HG02884 (cell line): ENCODE results near the gene FZD4.
"Not testable (repeated sequence)": the region's sequence is repeated elsewhere in the genome, so short reads cannot be mapped to it uniquely, and the experiment has no call there.

Source experiments
- ATAC-seq: cut with Tn5 transposase; IDR thresholded peaks from one replicate; pipeline ENCODE4 v1.9.1; 2021; ENCODE audit warnings: mild to moderate bottlenecking, moderate library complexity; ENCODE audit not compliant: unreplicated experiment

The FZD4 gene

DNA sequence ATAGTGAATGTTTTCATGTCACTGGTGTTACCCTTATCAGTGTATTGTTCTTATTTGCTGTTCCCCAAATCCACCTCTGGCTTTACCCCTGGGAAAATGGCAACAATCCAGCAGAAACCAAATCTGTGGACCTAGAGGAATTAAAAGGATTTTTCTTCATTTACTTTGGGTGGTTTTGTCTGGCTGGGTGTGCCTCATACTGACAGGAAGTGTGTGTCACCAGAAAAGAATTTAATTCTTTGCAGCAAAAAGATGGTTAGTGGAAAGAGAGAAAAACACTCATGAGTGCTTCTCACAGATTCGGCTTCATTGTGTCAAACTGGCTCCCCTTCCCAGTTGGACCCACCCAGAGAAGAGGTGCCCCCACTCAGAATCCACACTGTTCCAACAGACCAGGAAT is 38.9 kb downstream of the FZD4 start:
- no peak for ATAC-seq

- not testable (repeated sequence) for ATAC-seq
Measured at GRCh38 chr11:86915850-86916249, 39.3 kb downstream of the FZD4 start.

DNA sequence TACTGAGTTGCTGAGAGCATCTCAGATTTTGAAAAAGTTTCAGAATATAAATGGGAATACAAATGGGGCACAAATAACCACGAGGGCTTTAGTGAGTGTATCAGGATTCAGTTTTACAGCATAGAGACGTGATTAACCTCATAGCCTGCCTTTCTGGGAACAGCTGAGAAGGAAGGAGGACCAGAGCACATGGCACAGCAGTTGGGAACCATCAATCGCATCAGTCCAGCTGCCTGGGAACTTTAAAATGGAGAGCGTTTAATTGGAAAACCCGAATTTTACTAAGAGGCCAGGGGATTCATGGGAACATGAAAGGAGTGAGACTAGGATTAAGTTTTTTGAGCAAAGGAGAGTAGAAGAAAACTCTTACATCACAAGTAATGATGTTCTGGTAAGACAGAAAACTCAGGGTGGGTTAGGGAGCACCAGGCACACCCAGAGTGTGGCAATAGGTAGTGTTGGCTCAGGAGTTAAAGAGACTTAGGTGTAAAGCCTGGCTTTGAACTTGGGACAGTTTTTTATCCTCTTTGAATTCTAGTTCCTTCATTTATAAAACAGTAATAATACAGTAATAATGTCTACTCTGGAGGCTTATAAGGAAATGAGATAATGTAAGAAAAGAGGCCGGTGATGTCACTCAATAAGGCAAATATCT is 40.2 kb downstream of the FZD4 start:
- ATAC-seq, result no peak

DNA sequence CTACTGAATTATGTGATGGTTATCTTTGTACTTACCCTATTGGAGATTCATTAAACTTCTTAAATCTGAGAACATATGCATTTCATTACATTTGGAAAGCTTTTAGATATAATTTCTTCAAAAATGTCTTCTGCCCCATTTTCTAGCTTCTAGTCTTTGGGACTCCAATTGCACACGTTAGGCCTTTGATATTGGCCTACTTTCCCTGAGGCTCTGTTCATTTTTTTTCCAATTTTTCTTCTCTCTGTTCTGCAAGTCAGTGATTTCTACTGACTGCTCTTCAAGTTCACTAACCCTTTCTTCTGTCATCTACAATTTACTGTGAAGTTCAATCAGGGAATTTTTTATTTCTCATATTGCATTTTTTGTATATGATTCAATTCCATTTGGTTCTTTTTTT is 43.0 kb downstream of the FZD4 start:
- no peak for ATAC-seq

GRCh38 chr11:86910592-86910991 is 44.6 kb downstream of the FZD4 start:
- no peak for ATAC-seq

DNA sequence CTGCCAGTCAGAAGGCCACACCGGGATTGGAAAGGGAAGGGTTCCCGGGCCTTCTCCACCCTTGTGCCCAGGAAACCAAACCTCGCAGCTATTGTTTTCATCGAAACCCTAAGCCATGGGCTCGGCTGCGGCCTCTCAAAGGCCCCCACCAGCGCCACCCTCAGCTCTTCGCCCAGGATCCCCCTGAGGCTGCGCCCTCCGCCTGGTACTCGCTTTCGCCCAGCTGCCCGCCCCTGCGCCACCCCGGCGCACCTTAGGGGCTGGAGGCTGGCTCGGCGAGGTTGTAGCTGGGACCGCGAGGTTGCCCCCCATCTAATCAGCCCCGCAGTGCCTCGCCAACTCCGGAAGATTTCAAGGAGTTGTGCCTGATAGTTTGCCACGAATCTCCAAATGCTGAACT is 49.0 kb downstream of the FZD4 start:
- ATAC-seq, result no peak

GRCh38 chr11:86905252-86905651 is 49.9 kb downstream of the FZD4 start:
- ATAC-seq, result no peak

GRCh38 chr11:86904001-86904400 is 51.2 kb downstream of the FZD4 start:
- ATAC-seq, result no peak

DNA sequence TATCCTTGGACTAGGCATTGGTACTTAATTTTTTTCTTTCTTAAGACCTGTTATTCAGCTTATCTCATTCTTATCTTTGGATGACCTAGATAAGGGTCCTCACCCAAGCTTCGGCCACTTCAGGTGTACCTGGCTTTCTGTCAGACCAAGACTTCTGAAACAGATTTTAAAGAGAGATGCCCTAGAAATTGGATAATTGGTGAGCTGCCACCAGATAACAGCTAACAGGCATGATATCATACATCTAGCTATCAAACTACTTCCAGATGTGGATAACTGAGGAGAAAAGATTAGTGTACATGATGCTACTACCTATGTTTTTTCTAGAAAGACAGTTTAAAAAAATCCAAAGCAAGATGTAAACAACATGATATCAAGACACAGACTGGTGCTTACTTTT is 52.9 kb downstream of the FZD4 start:
- no peak for ATAC-seq

DNA sequence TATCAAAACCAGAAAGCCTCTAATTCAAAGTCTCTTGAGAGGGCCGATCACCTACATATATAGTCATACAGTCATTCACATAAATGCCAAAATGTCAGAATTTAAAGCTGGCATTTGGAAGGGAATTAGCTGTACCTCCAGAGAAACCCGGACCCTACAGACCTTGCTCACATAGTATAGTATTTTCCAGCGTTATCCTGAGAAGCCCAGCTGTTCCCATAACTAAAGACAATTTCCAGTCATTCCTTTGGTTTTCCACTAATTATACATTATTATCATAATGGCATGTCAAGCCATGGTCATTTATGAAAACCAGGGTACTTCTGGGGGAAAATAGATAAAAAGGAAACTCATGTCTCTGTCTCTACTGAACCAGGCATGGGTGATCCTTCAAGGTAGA is 53.6 kb downstream of the FZD4 start:
- no peak for ATAC-seq

GRCh38 chr11:86900162-86900561 is 55.0 kb downstream of the FZD4 start:
- no peak for ATAC-seq

- ATAC-seq, result no peak
Measured at GRCh38 chr11:86898689-86899088, 56.5 kb downstream of the FZD4 start.

- ATAC-seq, result no peak
Measured at GRCh38 chr11:86896441-86896841, 58.8 kb downstream of the FZD4 start.
